Mucosa of rectum (tissue), 2 donors: ENCODE measurements around the gene CUTC.

ENCODE experiments used
- H3K27ac ChIP-seq, 2 donors: one replicate each; pipeline ENCODE4 v1.7.0; 2013; ENCODE audit warnings: inconsistent platforms in 2 of 2, low read depth in 2 of 2, low read length in 2 of 2
- H3K27me3 ChIP-seq, 2 donors: one replicate each; pipeline ENCODE4 v1.7.0; 2013; ENCODE audit warnings: low read length in 2 of 2; ENCODE audit not compliant: control insufficient read depth in 2 of 2, insufficient read depth in 2 of 2
- H3K36me3 ChIP-seq, 2 donors: one replicate each; pipeline ENCODE4 v1.7.0; 2013; ENCODE audit warnings: low read length in 2 of 2; ENCODE audit not compliant: control insufficient read depth in 2 of 2, insufficient read depth in 2 of 2
- H3K4me1 ChIP-seq, 2 donors: one replicate each; pipeline ENCODE4 v1.7.0; 2013; ENCODE audit warnings: low read length in 2 of 2, mild to moderate bottlenecking in 1 of 2; ENCODE audit not compliant: control insufficient read depth in 2 of 2, insufficient read depth in 2 of 2
- H3K4me3 ChIP-seq, 2 donors: one replicate each; pipeline ENCODE4 v1.7.0; 2013; ENCODE audit warnings: low read length in 2 of 2
- H3K9ac ChIP-seq, 2 donors: one replicate each; pipeline ENCODE4 v1.7.0; 2013; ENCODE audit warnings: low read length in 2 of 2, low read depth in 1 of 2, mild to moderate bottlenecking in 1 of 2
- H3K9me3 ChIP-seq, 2 donors: one replicate each; pipeline ENCODE4 v1.7.0; 2013; ENCODE audit warnings: low read length in 2 of 2; ENCODE audit not compliant: control insufficient read depth in 2 of 2
- donor health status: healthy.
- donor health status: Normal muscosa, but diverticular disease.

Gene CUTC, protein sequence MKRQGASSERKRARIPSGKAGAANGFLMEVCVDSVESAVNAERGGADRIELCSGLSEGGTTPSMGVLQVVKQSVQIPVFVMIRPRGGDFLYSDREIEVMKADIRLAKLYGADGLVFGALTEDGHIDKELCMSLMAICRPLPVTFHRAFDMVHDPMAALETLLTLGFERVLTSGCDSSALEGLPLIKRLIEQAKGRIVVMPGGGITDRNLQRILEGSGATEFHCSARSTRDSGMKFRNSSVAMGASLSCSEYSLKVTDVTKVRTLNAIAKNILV

DNA sequence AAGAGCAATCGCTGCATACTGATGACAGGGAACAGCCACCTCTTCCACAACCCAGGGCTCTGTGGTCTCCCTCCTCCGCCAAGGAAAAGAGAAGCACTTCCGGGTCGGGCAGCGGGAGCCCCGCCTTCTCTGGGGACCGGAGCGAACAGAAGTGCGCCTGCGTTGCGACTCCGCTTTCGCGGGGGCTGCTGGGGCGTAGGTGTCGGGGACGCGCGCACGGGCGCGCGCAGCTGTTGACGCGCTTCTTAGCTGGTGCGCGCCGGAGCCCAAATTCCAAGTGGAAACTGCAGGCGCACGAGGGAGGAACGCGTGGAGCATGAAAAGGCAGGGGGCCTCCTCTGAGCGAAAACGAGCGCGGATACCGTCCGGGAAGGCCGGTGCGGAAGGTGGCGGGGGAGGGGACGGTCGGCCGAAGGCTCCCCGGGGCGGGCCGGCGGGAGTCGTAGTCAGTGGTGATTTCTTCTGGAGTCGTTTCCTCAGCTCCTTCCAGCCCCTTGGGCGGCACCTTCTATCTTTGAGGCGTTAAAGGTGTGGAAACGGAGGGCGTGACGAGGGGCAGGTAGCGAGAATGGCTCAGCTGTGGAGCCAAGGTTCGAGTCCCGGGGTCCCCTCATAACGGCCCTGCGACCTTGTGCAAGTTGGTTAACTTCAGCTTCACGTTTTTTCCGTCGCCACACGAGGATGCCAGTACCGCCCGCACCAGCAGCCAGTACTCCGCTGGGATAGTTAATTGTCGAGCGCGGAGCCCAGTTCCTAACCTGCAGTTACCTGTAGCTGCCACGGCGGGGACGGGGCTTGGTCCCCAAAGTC, at the start of gene CUTC, which contains the start of gene COX15:
CUTC (plus strand) TSS at position 202 of the 810 bp plus-strand sequence; CDS start at position 317, 115 bp downstream.
COX15 (minus strand) TSS at position 95 of the 810 bp plus-strand sequence; CDS start at position 17, 78 bp downstream.
- peaks cover 5 to 6% of the 10 kb centered on the region in 2 donors for H3K4me1 ChIP-seq
- H3K4me3 ChIP-seq, result peak within 1 kb of the TSS; percentile 99 to 100
- no peaks in the 10 kb centered on the region for H3K9me3 ChIP-seq
- H3K27ac ChIP-seq, result peak within 1 kb of the TSS; percentile 94 to 96
- H3K36me3 ChIP-seq, result peaks cover 8% of the 10 kb centered on the region in 2 donors
- peak within 1 kb of the TSS; percentile 93 to 99 for H3K9ac ChIP-seq
- H3K27me3 ChIP-seq, result no peaks in the 10 kb centered on the region

DNA sequence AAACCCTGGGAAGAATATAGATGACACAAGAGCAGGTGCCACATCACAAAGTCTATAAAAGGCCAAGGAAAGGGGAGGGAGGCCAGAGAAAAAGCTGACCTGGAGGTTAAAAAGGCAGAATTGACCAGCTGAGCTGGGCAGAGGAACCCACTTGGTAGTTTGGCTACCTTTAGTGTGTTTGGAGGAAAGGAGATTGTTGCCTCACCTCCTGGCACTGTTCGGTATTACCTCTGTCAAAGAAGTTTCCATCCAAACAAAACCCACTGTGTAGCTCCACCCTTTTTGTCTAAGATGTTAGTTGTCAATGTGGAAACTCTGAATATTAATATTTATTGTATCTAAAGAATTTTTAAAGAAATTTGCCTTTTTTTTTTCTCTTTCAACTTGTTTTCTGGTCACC, 49.3 kb upstream of the CUTC start:
- Histone ChIP-seq H3K27me3 (no peaks in the 10 kb centered on the region), H3K36me3 (peaks cover 9 to 14% of the 10 kb centered on the region in 2 donors), H3K9me3 (no peaks in the 10 kb centered on the region), H3K4me1 (peaks cover 6 to 7% of the 10 kb centered on the region in 2 donors), H3K4me3 (peak overlapping the region in 1 of 2 donors; percentile 0), H3K27ac (peak overlapping the region in 1 of 2 donors; percentile 9), H3K9ac (peak overlapping the region; percentile 2 to 38)

DNA sequence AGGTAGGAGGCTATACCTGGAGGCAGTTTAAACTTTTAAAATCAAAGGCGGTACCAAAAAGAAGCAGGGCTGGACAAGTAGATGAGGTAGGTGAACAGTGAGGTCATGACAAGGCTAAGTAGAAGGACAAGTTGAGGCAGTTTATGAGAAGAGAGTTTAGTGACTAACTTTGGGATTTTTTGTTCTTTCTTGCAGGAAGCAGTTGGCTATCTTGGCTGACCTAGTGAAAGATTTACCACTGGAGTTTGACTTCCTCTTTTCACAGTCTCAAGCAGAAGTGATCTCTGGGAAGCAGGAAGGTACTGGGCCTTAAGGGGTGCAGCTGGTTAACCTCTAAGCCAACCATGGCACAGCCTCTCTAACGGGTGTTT, 46.5 kb upstream of the CUTC start:
- H3K9ac ChIP-seq, result peak overlapping the region in 1 of 2 donors; percentile 38
- H3K9me3 ChIP-seq, result no peaks in the 10 kb centered on the region
- H3K27me3 ChIP-seq, result no peaks in the 10 kb centered on the region
- peaks cover 6 to 7% of the 10 kb centered on the region in 2 donors for H3K4me1 ChIP-seq
- H3K4me3 ChIP-seq, result no peak overlapping the region
- H3K36me3 ChIP-seq, result peaks cover 0 to 6% of the 10 kb centered on the region in 2 donors
- H3K27ac ChIP-seq, result peak overlapping the region; percentile 43 to 55

DNA sequence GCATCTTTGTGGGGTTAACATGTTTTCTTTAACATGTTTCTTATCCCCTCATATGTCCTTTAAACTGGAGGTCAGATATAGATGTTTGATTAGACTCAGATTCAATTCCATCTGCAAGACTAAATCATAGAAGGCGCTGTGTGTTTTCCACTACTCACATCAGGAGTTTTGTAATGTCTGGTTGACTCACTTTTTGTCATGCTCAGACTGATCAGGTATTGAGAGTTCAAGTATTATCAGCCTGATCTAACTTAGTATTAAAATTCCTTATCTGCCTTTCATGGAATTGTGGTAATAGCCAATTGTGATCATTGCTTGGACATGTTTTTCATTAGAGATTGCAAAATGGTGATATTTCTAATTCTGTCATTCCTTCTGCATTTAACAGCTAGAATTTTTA, 42.6 kb upstream of the CUTC start:
- Histone ChIP-seq H3K27me3 (no peaks in the 10 kb centered on the region), H3K36me3 (peaks cover 15 to 23% of the 10 kb centered on the region in 2 donors), H3K9me3 (no peaks in the 10 kb centered on the region), H3K27ac (no peak overlapping the region), H3K4me3 (no peak overlapping the region), H3K9ac (no peak overlapping the region), H3K4me1 (peaks cover 4 to 7% of the 10 kb centered on the region in 2 donors)

DNA sequence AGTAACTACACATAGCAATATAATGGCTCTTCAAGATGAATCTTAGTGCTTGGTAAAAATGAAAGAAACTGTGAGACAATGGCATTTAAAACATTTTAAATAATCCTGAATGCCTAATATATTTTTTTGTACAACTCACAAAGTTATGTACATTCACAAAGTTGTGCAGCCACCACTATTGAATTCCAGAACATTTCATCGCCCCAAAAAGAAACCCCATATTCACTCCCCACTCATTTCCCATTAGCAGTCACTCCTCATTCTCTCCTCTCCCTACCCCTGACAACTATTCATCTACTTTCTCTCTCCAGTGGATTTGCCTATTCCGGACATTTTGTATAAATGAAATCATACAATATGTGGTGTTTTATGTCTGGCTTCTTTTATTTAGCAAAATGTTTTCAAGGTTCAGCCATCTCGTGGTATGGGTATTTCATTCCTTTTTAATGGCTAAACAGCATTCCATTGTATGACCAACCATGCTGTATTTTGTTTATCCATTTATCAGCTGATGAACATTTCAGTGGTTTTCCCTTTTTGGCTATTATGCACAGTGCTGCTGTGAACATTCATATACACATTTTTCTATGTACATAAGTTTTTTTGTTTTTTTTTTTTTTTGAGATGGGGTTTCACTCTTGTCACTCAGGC, 38.0 kb upstream of the CUTC start:
- Histone ChIP-seq H3K4me3 (no peak overlapping the region), H3K27me3 (no peaks in the 10 kb centered on the region), H3K4me1 (no peaks in the 10 kb centered on the region), H3K9me3 (no peaks in the 10 kb centered on the region), H3K9ac (no peak overlapping the region), H3K36me3 (peaks cover 45 to 48% of the 10 kb centered on the region in 2 donors), H3K27ac (no peak overlapping the region)

DNA sequence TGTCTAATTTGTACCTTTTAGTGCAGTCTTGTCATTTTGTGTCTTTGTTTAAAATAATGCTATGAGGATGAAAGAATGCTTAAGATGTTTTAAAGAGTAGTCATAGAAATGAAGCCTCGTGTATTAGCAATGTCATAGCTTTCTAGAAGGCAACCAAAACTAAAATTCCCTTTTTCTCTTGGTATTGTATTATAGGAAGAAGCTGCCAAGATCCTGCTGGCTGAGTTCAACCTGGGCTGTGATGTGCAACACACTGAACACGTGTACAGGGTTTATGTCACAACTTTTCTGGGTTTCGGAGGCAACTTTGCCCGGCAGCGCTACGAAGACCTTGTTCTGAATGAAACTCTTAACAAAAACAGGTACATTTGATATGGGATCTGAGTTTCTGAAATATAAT, 36.3 kb upstream of the CUTC start:
- H3K4me3 ChIP-seq, result no peak overlapping the region
- H3K27ac ChIP-seq, result no peak overlapping the region
- H3K4me1 ChIP-seq, result no peaks in the 10 kb centered on the region
- peaks cover 54 to 55% of the 10 kb centered on the region in 2 donors for H3K36me3 ChIP-seq
- no peak overlapping the region for H3K9ac ChIP-seq
- no peaks in the 10 kb centered on the region for H3K27me3 ChIP-seq
- H3K9me3 ChIP-seq, result no peaks in the 10 kb centered on the region

DNA sequence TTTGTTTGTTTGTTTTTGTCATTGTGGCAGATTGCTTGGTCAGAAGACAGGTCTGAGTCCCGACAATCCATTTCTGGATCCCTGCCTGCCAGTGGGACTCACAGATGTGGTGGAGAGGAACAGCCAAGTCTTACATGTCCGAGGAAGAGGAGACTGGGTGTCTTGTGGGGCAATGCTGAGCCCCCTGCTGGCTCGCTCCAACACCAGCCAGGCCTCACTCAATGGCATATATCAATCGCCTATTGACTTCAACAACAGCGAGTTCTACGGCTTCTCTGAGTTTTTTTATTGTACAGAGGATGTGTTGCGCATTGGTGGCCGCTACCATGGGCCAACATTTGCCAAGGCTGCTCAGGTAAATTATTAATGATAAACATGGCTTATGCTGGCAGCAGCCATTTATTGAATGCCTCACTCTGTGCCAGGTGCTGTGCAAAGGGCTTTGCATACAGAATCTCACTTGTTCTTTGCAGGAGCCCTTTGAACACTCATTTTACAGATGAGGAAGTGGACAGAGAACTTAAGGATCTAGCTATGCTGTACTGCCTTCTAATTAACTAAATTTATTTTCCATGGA, 33.4 kb upstream of the CUTC start:
- H3K36me3 ChIP-seq, result peaks cover 43 to 49% of the 10 kb centered on the region in 2 donors
- H3K27me3 ChIP-seq, result no peaks in the 10 kb centered on the region
- H3K27ac ChIP-seq, result no peak overlapping the region
- no peaks in the 10 kb centered on the region for H3K9me3 ChIP-seq
- H3K9ac ChIP-seq, result no peak overlapping the region
- H3K4me1 ChIP-seq, result no peaks in the 10 kb centered on the region
- no peak overlapping the region for H3K4me3 ChIP-seq

DNA sequence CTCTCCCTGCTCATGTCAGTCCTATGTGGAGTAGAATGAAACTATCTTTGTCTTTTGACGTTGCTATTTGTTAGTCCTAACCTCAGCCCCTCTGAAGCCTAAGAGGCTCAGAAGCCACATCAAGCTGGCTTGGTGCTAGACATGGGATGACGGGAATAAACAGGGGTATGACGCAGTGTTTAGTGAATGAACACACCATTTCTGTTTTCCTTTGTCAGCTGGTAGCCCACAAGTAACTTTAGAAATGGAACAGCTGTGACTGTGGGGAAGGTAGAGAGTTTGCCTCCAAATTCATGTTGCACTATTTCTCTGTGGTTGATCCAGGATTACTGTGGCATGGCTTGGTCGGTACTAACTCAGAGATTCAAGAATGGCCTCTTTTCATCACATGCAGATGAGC, 31.4 kb upstream of the CUTC start:
- Histone ChIP-seq H3K27ac (no peak overlapping the region), H3K4me1 (no peaks in the 10 kb centered on the region), H3K9me3 (no peaks in the 10 kb centered on the region), H3K9ac (no peak overlapping the region), H3K36me3 (peaks cover 56 to 61% of the 10 kb centered on the region in 2 donors), H3K4me3 (no peak overlapping the region), H3K27me3 (no peaks in the 10 kb centered on the region)

DNA sequence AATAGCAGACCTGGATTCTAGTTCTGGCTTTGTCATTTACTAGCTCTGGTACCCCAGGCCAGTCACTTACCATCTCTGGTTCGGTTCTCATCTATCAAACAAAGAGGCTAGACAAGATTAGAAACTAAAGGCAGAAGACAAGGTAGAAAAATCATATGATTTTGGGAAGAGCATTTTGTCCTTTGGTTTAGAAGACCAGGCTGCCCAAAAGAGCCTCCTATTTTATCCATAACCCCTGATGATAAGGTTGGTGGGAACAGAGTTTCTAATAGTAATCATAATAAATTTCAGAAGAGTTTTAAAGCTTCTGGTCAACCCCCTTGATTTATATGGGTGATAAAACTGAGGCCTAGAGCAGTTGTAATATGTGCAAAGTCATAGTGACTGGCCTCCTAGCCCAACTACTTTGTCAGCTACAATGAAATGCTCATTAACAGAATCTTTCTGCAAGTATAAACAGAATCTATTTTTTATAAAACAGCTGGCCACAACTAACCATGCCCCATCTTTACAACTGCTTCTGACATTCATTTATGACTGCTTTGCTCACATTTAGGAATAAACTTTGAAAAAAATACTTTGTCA, 23.5 kb upstream of the CUTC start:
- Histone ChIP-seq H3K27me3 (no peaks in the 10 kb centered on the region), H3K36me3 (peaks cover 24 to 29% of the 10 kb centered on the region in 2 donors), H3K27ac (peak overlapping the region in 1 of 2 donors; percentile 19), H3K9ac (no peak overlapping the region), H3K9me3 (no peaks in the 10 kb centered on the region), H3K4me1 (no peaks in the 10 kb centered on the region), H3K4me3 (no peak overlapping the region)
